Left ventricle myocardium superior (tissue), 1 donor: Measurements from ENCODE around the gene DLX4. TPM values are rescaled to one million over a fixed set of nuclear protein-coding genes. Genes with fewer than 3 reads are reported as not detected.

ENCODE experiments used
- total RNA-seq: library from RNA; stranded (reverse); fragmentation: NEBNext Ultra II Directional; extraction: Animal tissue kit (Norgen Biotek cat#: 25700); gene quantifications from one replicate; pipeline ENCODE4 v1.2.1, GENCODE V29; 2021
- donor health status: DM: no; HTN: yes; CAD: no; lungs with severe emphysema.

Gene DLX4
- total RNA-seq, 1 donor from 2014 or later, result not detected

Other genes starting within 250 kb of the DLX4 start
- gene FAM117A, start 205.1 kb upstream of the DLX4 start, total RNA-seq, result 11.2 TPM
- 52.8 TPM for gene KAT7, start 180.5 kb upstream of the DLX4 start, total RNA-seq
- not detected for gene TAC4, start 121.1 kb upstream of the DLX4 start, total RNA-seq
- gene DLX3, start 26.0 kb downstream of the DLX4 start, total RNA-seq, result not detected
- 16.5 TPM for gene ITGA3, start 86.9 kb downstream of the DLX4 start, total RNA-seq
- 277 TPM for gene PDK2, start 126.2 kb downstream of the DLX4 start, total RNA-seq
- 1.2 TPM for gene SAMD14, start 161.0 kb downstream of the DLX4 start, total RNA-seq
- 37.6 TPM for gene PPP1R9B, start 181.5 kb downstream of the DLX4 start, total RNA-seq
- gene SGCA, start 196.8 kb downstream of the DLX4 start, total RNA-seq, result 155 TPM
- gene COL1A1, start 232.4 kb downstream of the DLX4 start, total RNA-seq, result 26.8 TPM